Ascending aorta (tissue), 2 donors: Measurements from ENCODE around the gene HDAC10. TPM values are rescaled to one million over a fixed set of nuclear protein-coding genes. Genes with fewer than 3 reads are reported as not detected.

Experiments used
- DNase-seq, 2 donors: peaks; one replicate each; pipeline ENCODE4 v3.0.0-alpha.2; 2019; ENCODE audit warnings: low spot score in 2 of 2
- H3K27ac ChIP-seq, 2 donors: fragments of 200-600 bp; sonication (generic); one replicate each; pipeline ENCODE4 v1.5.1; 2016 to 2017; ENCODE audit warnings: mild to moderate bottlenecking in 1 of 2
- H3K27me3 ChIP-seq: fragments of 200-600 bp; sonication (generic); one replicate; pipeline ENCODE4 v1.5.1; 2017
- H3K36me3 ChIP-seq, 2 donors: fragments of 200-600 bp; sonication (generic); one replicate each; pipeline ENCODE4 v1.5.1; 2016
- H3K4me1 ChIP-seq, 2 donors: fragments of 200-600 bp; sonication (generic); one replicate each; pipeline ENCODE4 v1.5.1; 2016 to 2017; ENCODE audit warnings: mild to moderate bottlenecking in 1 of 2
- H3K4me3 ChIP-seq, 2 donors: fragments of 200-600 bp; sonication (generic); one replicate each; pipeline ENCODE4 v1.5.1; 2016 to 2017; ENCODE audit warnings: mild to moderate bottlenecking in 1 of 2
- H3K9me3 ChIP-seq, 2 donors: fragments of 200-600 bp; sonication (generic); one replicate each; pipeline ENCODE4 v1.5.1; 2016
- intact Hi-C: fragments of 100-400 bp; cut with DNase I; formaldehyde crosslinking; loops from one replicate; pipeline ENCODE4 v1.15.1; 2023
- total RNA-seq: library from RNA; depleted of rRNA; stranded (reverse); fragments of >200 nt; gene quantifications from one replicate; pipeline ENCODE4 v1.1.0, GENCODE V29; 2016
- TF ChIP-seq, protein P1 (sequence below), 3 experiments: fragments of 200-600 bp in 2 of 3; fragments of 450-650 bp in 1 of 3; sonication (generic) in 2 of 3; IDR thresholded peaks; one replicate each; pipeline ENCODE4 v1.5.1; 2016 to 2019; ENCODE audit warnings: antibody characterized with exemption in 3 of 3, mild to moderate bottlenecking in 1 of 3, moderate library complexity in 1 of 3

The HDAC10 gene
- total RNA-seq, 1 donor from 2014 or later: 73.2 TPM

DNA sequence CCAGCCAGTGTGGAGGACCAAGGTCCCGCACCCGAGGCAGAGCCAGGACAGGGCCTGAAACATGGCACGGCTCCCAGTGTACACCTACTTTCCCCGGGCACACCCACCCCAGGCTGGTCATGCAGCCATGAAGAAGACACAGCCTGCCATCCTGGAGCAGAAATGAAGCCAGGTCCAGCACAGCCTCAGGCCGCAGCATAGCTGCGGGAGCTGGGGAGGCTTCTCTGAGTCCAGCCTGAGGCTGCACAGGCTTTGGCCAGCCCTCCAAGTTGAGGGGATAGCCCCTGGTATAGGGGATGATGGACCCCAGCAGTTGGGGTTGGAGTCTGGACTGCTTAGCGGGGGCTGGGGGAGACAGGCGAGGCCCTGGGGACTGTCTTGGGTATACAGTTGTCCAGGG lies 2.9 kb upstream of the HDAC10 start:
- Histone ChIP-seq H3K27ac (no peak overlapping the region), H3K36me3 (no peaks in the 10 kb centered on the region), H3K4me3 (no peak overlapping the region), H3K9me3 (no peaks in the 10 kb centered on the region), H3K27me3 (no peaks in the 10 kb centered on the region), H3K4me1 (peaks cover 11 to 19% of the 10 kb centered on the region in 2 donors)
- no peak for DNase-seq
- TF ChIP-seq, protein P1, sequence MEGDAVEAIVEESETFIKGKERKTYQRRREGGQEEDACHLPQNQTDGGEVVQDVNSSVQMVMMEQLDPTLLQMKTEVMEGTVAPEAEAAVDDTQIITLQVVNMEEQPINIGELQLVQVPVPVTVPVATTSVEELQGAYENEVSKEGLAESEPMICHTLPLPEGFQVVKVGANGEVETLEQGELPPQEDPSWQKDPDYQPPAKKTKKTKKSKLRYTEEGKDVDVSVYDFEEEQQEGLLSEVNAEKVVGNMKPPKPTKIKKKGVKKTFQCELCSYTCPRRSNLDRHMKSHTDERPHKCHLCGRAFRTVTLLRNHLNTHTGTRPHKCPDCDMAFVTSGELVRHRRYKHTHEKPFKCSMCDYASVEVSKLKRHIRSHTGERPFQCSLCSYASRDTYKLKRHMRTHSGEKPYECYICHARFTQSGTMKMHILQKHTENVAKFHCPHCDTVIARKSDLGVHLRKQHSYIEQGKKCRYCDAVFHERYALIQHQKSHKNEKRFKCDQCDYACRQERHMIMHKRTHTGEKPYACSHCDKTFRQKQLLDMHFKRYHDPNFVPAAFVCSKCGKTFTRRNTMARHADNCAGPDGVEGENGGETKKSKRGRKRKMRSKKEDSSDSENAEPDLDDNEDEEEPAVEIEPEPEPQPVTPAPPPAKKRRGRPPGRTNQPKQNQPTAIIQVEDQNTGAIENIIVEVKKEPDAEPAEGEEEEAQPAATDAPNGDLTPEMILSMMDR (IDR thresholded peaks at IDR 0.05): no peak
- intact Hi-C loops: loop anchor here (2.0 kb wide), 1 partner anchor 17 kb away; the partner anchor contains the start of gene MAPK11

DNA sequence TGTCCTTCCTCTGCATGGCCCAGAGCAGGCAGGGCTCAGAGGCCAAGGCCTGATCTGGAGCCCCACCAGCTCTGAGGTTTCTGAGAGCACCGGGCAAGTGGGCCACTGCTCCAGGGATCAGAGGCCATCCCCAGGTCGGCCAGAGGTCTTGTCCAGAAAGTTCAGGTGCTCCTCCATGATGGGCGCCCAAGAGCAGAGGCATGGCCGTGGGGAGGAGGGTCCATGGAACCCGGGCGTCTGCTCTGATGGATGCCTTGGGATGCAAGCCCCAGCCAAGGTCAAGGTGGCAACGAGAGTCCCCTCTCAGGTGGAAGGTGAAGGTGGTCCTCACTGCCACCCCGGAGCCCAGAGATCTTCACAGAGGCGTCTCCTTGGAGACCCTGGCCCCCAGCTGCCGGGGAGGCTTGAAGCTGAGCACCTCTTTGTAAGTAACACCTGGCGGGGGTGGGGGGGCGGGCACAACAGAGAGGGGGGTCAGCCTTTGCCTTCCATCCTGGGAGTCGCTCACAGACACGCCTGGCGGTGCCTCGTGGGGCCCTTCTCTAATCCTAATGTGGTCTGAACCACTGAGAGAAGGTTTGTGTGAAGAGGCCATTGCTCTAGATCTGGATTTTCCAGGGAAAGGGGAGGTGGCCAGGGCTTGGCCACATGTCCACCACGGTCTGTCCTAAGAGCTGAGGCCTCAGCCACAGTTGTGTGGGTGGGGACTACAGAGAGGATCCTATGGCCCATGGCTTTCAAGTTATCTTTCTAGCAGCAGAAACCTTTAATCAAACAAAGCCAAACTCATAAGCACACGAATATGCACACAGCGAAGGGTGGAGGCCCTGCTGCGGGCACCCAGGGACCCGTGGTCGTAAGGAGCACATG lies 2.2 kb upstream of the HDAC10 start:
- peaks cover 0 to under 1% of the 10 kb centered on the region in 2 donors for H3K36me3 ChIP-seq
- H3K4me1 ChIP-seq: peaks cover 11 to 19% of the 10 kb centered on the region in 2 donors
- DNase-seq: no peak
- H3K9me3 ChIP-seq: no peaks in the 10 kb centered on the region
- H3K27me3 ChIP-seq: no peaks in the 10 kb centered on the region
- H3K4me3 ChIP-seq: no peak overlapping the region
- intact Hi-C loops: loop anchor here (2.0 kb wide), 1 partner anchor 18 kb away; the partner anchor contains the start of gene MAPK11
- TF ChIP-seq, protein P1 (IDR thresholded peaks at IDR 0.05): no peak
- H3K27ac ChIP-seq: no peak overlapping the region

DNA sequence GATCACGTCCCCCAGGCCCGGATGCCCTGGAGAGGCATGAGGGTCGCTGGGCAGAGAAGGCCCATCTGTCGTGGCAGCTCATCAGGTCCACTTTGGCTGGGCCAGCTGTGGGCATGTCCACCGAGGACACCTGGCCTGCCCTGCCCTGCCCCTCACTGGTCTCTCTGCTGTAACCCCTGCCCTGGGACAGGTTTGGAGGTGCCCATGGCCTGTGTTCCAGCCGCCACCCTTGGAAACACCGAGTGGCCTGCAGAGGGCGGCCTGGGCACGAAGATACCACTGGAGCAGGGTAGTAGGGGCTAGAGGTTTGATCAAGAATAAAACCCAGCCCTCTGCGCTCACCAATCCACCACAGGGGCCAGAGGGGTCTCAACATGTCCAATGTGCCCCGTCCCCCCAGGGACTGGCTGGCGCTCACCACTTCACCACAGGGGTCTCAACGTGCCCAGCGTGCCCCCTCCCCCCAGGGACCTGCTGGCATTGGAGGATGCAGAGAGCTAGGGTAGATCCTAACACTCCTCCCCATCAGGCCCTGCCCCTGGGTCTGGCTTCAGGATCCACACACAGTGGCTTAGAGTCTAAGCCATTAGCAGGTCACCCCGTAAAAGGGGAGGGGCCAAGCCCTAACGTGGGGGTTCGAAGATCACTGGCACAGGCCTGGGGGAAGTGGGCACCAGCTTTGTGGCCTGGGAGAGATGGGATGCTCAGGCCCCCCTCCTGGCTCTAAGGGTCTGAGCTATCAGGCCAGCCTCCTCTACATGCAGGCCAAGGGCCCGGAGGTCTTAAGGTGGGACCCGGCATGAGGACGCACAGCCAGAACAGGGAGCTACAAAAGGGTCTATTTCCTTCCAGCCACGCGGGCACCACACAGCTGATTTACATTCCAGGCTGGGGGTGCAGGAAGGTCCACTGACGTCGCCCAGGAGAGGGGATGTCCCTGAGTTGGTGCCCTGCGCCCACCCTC lies 1.3 kb upstream of the HDAC10 start:
- H3K27ac ChIP-seq: peak overlapping the region; percentile 66 to 71
- no peaks in the 10 kb centered on the region for H3K27me3 ChIP-seq
- H3K36me3 ChIP-seq: peaks cover 0 to 10% of the 10 kb centered on the region in 2 donors
- intact Hi-C loops: loop anchor here (1.0 to 2.0 kb wide), 3 partner anchors 18 to 90 kb away; partner anchors contain the start of genes DENND6B and MAPK11
- H3K9me3 ChIP-seq: no peaks in the 10 kb centered on the region
- peak overlapping the region in 1 of 2 donors; percentile 82 for H3K4me3 ChIP-seq
- DNase-seq: peak in 1 of 2 donors; percentile 88
- H3K4me1 ChIP-seq: peaks cover 11 to 19% of the 10 kb centered on the region in 2 donors
- TF ChIP-seq, protein P1 (IDR thresholded peaks at IDR 0.05): peak; percentile 60 to 74 (median 70)

DNA sequence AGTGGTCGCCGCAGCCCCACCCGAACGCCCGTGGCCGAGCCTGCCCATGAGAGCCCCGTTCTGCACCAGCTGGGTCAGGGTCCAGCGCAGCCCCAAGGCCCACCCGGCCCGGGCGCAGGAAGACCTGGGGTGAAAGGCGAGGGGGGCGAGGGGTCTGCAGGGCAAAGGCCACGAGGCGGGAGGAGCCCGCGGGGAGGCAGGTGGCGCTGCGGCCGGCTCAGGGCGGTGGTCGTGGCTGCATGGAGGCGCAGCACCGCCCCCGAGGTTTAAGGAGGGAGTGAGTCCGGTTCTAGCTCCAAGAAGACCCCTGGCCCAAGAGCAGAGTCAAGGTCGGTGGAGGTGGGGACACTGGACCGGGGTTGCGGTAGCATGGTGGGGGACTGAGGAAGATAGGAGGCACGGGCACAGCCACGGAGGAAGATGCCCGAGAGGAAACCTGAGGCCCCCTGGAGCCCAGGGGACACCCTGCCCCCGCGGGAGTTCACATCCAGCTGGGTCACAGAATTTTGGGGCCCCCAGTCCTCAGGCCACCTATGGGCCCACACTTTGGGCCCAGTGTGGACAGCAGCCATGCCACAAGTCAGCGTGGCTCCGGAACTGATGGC lies 514 bp upstream of the HDAC10 start:
- Histone ChIP-seq H3K27me3 (no peaks in the 10 kb centered on the region), H3K9me3 (no peaks in the 10 kb centered on the region), H3K27ac (peak overlapping the region; percentile 66 to 71), H3K4me1 (peaks cover 11 to 19% of the 10 kb centered on the region in 2 donors), H3K4me3 (peak overlapping the region; percentile 57 to 82), H3K36me3 (peaks cover 0 to 14% of the 10 kb centered on the region in 2 donors)
- TF ChIP-seq, protein P1 (IDR thresholded peaks at IDR 0.05): no peak
- DNase-seq: no peak
- intact Hi-C loops: loop anchor here (1.0 to 2.0 kb wide), 3 partner anchors 19 to 91 kb away; partner anchors contain the start of genes DENND6B and MAPK11

DNA sequence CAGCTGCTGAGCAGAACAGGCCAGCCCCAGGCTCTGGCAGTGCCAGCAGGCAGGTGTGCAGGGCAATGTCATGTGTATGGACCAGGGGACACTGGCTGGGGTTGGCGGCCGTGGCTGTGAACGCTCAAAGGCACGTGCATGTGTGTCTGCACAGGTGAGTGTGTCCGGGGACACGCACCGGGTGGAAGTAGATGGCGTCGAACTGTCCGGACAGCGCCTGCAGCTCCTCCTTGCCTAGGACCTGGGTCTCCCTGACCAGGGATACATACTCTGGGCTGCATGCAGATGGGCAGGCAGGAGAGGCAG lies 863 bp downstream of the HDAC10 start:
- TF ChIP-seq, protein P1 (IDR thresholded peaks at IDR 0.05): no peak
- no peak for DNase-seq
- peaks cover 0 to 14% of the 10 kb centered on the region in 2 donors for H3K36me3 ChIP-seq
- no peaks in the 10 kb centered on the region for H3K9me3 ChIP-seq
- intact Hi-C loops: no loop called here
- peaks cover 16 to 27% of the 10 kb centered on the region in 2 donors for H3K4me1 ChIP-seq
- no peaks in the 10 kb centered on the region for H3K27me3 ChIP-seq
- peak overlapping the region; percentile 57 to 82 for H3K4me3 ChIP-seq
- H3K27ac ChIP-seq: peak overlapping the region in 1 of 2 donors; percentile 66
